Activated CD8-positive, alpha-beta memory T cell treated with anti-CD3 and anti-CD28 coated beads, Interleukin-2, amount 50 U/mL, for 1 hour (primary cell): ENCODE results near the gene DAW1.
"Not testable (repeated sequence)": the region's sequence is repeated elsewhere in the genome, so short reads cannot be mapped to it uniquely, and the experiment has no call there.

Experiments used
- DNase-seq: peaks from one replicate; pipeline ENCODE4 v3.0.0-alpha.2; 2020; ENCODE audit errors: extremely low read depth

DAW1 gene, protein sequence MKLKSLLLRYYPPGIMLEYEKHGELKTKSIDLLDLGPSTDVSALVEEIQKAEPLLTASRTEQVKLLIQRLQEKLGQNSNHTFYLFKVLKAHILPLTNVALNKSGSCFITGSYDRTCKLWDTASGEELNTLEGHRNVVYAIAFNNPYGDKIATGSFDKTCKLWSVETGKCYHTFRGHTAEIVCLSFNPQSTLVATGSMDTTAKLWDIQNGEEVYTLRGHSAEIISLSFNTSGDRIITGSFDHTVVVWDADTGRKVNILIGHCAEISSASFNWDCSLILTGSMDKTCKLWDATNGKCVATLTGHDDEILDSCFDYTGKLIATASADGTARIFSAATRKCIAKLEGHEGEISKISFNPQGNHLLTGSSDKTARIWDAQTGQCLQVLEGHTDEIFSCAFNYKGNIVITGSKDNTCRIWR

DNA sequence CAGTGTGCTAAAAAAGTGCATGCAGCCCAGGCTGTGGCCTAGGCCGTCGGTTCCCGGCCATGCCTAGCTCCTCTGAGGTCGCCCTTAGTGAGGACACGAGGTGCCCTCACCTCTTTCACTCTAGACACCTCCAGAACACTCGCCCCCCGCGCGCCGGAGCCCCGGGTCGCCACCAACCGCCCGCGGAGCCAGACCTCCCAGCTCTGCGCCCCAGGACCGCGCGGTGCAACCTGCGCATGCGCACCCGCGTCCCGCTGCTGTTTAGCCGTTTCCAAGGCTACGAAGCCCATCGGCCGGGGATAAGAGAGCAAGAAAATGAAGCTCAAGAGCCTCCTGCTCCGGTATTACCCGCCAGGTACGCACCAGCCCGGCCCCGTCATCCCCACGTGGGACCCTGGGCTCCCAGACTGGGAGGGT is at the start of gene DAW1:
TSS of gene DAW1 (plus strand) at position 257 of the 417 bp plus-strand sequence. CDS start at position 316, 59 bp downstream.
- DNase-seq: no peak

DNA sequence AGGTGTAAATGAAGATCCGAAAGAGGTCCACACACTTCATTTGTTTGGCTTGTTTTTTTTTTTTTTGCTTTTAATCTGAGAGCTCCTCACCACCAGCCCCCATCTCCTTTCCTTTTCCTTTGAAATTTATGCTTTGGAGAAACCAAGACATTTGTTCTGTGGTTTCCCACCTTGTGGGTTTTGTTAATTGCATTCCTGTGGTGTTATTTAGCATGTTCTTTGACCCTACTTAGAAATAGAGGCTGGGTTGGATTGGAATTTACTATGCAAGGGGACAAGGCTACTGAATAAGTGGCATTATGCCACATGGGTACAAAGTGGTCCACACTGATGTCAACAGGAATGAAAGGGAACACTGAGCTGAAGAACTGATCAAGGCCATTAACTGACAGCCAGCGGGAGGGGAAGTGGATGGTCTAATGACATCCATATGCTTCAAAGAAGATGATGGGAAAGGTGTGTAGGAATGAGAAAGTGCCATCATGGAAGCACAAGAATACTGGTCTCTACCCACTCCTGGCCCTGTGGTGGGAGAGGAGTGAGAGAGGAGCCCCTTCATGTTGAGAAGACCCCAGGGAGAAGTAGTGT is 48.9 kb upstream of the DAW1 start:
- no peak for DNase-seq

DNA sequence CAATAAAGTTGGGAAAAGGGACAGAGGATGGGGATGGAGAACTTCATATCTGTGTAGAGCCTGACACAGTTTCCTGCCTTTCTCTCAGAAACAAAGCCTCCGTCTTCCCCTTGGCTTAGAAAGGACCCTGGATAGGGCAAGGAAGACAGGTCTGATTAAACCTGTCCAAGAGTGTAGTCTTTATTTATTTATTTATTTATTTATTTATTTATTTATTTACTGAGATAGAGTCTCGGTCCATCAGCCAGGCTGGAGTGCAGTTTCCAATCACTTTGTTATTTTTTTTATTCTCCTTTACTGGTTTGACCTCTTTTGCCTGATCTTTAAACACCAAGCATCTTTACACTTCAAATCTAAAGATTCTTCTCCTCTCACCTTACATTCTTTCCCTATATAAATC is 47.5 kb upstream of the DAW1 start:
- DNase-seq: no peak

DNA sequence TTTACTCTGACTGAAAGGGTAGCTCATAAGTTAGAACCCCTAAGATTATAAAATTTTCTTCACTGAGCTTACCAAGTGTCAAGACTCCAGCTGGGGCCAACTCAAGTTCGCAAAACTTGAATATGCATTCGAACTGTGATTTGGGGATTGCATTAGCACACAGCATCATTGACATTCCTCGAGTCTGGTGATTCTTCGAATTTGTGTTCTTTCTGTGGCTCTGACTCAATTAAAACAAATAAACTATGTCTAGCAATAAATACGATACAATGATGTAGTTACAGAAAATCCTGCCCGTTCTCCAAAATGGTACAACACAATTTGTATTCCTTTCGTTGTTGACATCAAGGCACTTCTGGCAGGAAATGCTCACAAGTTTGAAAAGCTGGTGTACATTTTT is 46.7 kb upstream of the DAW1 start:
- DNase-seq: no peak

DNA sequence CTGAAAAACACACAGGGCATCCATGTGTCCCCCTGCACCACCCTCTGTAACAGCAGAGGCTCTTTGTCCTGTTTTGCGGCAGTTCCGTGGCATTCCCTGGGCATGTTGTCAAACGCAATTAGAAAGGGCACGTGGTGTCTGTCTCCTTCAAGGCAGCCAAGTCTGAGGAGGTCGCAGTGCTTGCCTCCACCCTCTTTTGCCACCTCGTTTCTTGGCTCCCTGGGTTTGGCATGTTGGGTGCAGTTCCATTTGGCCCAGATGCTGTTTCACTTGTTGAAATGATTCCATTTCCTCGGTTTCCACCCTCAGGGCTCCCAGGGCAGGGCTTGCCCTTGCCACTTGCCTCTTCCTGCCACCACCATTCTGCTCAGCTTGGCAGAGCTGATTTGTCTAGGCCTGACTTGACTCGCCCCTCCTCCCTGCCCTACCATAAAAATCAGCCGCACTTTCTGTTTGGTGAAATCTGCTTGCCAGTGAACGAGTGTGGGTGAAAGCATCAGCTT is 45.4 kb upstream of the DAW1 start:
- DNase-seq: no peak

DNA sequence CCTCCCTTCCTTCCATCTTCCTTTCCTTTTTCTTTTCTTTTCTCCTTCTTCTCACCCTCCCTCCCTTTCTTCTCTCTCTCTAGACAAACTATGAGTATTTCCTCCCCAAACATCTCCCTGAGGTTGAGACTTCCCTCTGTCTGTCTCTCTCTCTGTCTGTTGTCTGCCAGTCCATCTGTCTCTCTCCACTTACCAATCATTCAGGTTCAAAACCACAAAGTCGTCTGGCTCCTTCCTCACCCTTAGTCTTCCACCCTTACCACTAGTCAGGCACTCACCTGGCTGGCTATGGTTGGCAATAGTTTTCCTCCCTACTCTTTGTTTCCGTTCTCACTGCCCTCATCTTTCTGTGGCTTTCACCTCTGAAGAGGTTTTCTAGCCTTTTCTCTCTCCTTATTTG is 44.9 kb upstream of the DAW1 start:
- DNase-seq: no peak

DNA sequence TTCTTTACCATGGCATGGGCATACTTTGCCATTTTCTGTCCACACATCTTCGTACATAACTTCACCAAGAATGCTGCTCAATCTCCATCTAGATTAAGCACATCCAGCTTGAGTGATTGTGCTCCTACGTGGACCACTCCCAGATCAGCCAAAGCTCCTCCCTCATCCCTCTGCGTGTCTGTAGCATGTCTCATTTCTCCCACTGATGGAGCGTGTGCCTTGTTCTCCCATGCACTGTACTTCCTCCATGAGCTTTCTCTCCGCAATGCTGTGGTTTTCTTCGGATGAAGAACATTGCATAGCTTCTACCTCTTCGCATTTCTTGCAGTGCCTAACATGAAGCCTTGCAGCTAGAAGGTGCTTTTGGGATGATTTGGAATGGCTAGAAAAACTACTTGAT is 44.3 kb upstream of the DAW1 start:
- DNase-seq: no peak

DNA sequence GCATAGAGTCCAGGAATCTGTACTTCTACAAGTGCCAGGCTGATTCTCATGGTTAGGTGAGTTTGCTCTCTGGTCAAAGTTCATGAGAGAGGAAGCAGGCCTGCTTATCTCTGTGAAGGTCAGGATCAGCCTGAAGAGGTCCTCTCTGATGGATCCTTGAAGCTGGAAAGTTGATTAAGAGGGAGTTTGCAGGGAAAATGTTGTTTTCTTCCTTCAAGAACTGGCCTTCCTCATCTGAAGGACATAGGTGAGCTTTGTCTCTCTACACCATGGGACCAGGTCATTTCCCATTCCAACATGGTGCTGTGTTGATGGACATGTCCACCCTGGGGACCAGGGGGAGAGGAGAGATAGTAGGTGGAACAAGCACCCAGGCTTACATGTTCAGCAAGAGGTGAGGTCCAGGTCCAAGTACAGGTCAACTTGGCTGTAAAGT is 42.9 kb upstream of the DAW1 start:
- DNase-seq: no peak

DNA sequence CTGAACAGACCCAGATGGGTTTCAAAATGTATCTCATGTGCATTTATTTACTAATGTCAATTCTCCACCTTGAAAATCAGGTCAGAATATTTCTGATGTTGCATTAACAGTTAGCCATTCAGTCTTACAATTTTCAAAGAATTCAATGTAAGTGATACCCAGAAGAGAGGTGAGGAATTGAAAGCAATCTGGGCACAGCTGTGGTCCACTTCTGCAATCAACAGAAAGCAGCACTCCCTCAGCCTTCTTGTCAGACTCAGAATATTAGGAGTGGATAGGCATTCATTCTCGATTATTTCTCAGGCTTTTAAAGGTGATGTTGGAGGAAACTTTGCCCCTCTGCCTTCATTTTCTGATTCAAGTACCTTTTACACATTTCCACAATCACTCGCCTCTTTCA is 42.1 kb upstream of the DAW1 start:
- DNase-seq: no peak

DNA sequence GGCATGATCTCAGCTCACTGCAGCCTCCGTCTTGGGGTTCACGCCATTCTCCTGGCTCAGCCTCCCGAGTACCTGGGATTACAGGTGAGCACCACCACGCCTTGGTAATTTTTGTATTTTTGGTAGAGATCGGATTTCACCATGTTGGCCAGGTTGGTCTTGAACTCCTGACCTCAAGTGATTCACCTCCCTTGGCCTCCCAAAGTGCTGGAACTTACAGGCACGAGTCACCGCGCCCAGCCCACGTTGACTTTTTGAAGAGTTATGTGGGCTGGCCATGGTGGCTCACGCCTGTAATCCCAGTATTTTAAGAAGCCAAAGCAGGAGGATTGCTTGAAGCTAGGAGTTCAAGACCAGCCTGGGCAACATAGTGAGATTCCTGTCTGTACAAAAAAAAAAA is 37.0 kb upstream of the DAW1 start:
- no peak for DNase-seq

DNA sequence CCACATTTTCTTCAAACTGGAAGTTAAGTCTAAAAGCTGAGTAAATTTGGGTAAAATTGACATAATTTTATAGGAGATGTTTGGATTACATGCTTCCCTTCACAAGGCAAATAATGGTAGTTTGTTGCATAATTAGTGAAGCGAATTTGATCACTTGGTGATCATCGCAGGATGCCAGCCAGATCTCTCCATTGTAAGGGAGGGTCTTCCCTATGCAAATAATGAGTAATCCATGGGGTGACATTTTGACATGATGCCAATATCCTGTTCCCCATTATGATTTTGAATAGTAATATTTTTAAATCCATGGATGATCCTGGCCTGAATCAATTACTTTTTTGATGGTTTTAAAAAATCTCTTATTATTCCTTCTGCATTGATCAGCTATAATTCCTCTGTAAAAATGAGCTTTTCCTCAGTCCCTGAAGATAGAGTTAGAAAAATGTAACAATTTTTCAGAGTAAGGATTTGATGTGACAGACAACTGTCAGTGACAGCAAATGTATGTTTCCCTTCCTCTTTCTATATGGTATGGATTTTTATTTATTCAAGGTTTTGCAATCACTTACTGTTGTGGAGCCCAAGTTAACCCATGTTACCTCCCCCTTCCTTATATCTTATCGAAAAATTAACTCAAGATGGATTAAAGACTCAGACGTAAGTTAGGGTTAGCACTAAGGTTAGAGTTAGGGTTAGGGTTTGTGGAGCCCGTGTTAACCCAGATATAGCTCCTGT is 36.3 kb upstream of the DAW1 start:
- DNase-seq: no peak

DNA sequence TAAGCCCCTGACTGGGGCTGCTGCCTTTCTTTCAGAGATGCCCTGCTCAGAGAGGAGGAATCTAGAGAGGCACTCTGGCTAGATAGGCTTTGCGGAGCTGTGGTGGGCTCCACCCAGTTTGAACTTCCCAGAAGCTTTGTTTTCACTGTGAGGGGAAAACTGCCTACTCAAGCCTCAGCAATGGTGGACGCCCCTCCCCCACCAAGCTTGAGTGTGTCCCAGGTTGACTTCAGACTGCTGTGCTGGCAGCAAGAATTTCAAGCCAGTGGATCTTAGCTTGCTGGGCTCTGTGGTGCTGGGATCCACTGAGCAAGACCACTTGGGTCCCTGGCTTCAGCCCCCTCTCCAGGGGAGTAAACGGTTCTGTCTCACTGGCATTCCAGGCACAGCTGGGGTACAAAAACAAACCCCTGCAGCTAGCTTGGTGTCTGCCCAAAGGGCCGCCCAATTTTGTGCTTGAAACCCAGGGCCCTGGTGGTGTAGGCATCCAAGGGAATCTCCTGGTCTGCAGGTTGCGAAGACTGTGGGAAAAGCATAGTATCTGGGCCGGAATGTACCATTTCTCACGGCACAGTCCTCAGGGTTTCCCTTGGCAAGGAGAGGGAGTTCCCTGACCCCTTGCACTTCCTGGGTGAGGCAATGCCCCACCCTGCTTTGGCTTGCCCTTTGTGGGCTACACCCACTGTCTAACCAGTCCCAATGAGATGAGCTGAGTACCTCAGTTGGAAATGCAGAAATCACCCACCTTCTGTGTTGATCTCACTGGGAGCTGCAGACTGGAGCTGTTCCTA is 31.9 kb upstream of the DAW1 start:
- DNase-seq: not testable (repeated sequence)

DNA sequence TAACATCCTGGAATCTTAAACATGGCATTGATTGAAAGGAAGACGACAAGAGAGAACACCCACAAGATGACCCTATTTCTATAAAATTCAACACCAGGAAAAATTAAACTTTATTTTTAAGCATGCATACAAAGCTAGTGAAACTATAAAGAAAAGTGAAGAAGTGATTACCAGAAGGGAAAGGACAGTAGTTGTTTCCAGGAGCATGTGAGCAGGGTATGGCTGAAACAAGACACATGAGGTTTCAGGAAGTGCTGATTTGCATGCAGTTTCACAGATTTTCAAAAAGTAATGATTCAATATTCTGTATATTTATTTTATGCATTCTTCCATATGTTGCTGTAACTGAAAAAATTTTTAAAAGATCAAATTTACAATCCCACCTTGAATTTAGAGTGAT is 24.6 kb upstream of the DAW1 start:
- DNase-seq: no peak

DNA sequence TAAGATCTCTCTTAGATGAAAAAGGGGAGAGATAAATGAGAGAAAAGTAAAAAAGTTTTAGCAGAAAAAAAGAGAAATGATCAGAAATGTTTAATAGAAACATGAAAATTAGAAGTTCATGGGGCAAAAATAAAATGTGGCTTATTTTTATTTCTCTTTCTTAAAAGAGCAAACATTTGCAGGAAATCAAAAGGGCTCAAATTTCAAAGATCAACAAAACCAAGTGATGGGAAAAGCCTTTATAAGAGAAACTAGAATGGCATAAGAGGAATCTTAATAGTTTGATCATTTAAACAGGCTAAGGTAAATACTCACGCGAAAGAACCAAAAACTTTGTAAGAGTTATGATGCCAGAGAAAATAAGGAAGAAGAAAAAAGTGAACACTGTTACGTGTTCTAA is 23.3 kb upstream of the DAW1 start:
- DNase-seq: no peak

DNA sequence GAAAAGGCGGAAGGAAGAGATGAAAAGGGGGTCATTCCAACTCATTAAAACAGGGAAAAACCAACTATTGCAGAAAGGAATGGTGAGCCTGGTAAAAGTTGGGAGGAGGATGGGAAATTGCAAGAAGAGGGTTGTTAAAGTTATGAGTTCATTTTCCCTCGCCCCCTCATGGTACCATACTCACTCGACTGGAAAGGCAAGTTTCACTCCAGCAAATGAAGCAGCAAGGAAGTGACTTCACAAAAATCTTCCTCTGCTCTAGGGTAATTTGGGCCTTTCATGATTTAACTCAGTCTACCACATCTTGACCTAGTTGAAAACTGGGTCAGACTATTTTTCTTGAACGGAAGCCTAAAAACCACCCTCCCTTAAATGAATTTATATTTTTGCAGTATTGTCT is 22.8 kb upstream of the DAW1 start:
- DNase-seq: no peak

DNA sequence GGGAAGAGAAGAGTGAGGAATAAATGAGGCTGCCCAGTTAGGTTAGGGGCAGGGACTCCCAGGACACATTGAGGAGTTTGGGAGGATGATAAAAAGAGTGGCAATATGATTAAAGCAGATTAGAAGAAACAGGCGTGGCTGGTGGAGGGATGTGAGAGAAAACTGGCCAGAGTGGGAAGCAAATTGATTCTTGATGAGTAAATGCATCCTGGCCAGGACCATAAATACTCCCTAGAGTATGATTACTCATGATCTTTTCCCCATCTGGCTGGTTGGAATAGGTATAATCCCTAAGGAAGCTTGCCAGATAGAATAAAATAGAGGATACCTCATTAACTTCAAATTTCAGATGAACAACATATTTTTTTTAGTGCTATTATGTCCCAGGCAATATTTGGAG is 21.5 kb upstream of the DAW1 start:
- no peak for DNase-seq

DNA sequence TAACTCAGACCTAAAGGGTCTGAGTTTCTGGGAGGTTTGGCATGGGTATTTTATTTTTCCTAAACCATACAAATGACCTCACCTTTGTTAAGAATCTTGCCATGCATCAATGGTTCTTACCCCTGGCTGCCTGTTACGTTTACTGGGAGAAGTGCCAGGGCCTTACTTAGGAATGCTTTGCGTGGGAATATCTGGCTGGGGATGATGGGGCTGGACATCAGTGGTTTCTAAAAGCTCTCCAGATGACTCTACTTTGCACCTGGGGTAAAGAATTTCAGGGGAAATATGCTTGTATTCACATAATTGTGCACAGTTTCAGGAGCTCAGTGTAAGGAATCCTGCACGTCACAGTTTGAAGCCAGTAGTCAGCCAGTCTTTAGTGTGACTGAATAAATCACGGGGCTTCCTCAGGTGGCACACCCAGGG is 18.2 kb upstream of the DAW1 start:
- no peak for DNase-seq

DNA sequence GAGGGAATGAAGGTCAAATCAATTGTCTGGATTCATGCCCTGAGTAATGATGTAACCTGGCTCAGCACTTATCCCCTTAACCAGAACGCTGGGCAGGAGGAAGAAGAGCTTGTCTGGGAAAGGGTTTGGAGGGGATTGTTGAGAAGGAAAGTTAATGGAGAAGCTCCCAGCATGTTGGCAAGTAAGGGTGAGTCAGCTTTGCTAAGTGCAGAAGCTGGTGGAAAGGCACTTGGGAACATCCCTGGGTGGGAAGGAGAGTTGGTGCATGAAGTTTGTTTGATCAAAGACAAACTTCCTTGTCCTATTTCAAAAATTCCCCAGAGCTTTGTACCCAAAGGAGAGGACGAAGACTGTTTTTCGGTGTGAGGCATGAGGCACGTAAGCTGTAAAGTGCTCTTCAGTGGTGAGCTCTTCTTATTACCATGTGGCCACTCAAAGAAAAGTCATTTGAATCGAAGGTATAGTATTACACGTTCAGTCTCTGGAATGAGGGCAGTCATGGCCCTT is 17.6 kb upstream of the DAW1 start:
- DNase-seq: no peak

DNA sequence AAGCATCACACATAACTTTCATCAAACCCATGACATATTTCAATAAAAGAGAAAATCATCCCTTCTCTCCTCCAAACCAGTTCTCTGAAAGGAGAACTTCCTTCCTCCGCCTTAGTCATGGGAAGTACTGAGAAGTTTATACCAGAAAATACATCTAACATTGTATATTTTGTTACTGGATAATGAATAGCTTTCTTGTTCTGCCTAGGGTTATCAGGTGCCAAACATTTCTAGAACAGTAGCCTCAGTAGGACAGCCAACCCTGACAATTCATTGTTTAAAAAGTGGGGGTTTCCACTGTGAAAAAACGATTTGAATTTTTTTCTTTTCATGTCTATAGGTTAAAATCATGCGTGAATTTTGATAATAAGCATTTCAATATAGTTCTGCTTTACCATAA is 16.0 kb upstream of the DAW1 start:
- no peak for DNase-seq

DNA sequence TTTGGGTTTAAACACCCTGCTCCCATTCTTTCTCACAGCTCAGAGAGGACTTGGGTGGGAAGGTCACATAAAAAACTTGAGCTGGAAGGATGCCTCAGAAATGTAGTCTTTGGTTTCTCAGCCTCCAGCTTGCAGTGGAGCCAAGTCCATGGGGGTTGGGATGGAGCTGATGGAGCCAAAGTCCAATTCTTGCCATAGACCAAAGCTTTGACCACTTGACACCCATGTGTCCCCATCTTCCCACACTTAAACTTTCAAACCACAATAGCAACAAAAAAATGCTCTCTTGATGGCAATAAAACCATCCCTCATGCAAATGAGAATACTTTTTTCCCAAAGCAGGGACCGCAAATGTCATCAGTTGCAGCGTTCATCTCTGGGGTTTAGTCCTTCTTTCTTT is 14.7 kb upstream of the DAW1 start:
- DNase-seq: no peak

DNA sequence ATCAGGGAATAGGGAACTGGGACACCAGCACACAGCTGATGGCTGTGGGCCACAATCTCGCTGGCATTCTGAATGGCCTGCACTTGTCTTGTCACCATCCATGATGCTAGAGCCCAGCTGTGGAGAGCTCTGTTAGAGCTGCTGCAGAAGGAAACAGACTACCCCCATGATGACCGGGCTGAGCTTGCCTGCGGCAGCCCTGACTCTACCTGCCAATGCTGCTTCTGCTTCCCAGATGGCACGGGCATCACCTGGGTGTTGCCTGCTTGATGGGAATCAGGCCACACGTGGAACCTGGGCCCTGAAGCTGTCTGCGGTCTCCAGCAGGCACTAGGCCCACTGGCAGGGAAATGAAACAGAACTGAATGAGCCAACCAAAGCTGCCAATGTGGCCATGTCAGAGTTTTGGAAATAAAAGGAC is 11.2 kb upstream of the DAW1 start:
- DNase-seq: no peak

DNA sequence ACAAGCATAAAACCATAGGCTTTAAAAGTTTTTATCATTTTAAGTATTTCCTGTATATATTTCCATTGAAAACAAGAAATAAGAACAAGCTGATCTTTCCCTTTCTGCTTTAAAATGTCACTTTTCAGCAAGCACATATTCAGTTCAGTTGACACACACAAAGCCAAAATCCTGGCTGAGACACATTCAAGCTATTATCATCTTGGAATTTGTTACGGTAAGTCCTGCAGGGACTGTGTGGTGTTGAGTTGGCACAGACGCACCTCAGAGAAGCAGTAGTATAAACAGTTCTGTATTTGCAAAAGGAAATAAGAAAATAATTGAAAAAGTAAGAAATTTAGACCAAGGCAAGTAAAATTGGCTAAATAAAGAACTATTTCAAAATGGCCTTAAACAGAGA is 10.4 kb upstream of the DAW1 start:
- DNase-seq: no peak
